ENCODE results near the gene PKIB.
"Not testable (repeated sequence)": the region's sequence is repeated elsewhere in the genome, so short reads cannot be mapped to it uniquely, and the experiment has no call there.

Gene PKIB

GRCh38 chr6:122609881-122610689, at the start of gene PKIB:
PKIB (plus strand) TSS chr6:122610405; CDS start chr6:122717795, 107,390 bp downstream.
- DNase-seq = peak; percentile 39

- no peak for DNase-seq
Observed at GRCh38 chr6:122563364-122564052, 46.7 kb upstream of the PKIB start.

- DNase-seq = no peak
Observed at GRCh38 chr6:122564230-122564629, 46.0 kb upstream of the PKIB start.

GRCh38 chr6:122565708-122566107, 44.5 kb upstream of the PKIB start:
- DNase-seq = no peak

DNA sequence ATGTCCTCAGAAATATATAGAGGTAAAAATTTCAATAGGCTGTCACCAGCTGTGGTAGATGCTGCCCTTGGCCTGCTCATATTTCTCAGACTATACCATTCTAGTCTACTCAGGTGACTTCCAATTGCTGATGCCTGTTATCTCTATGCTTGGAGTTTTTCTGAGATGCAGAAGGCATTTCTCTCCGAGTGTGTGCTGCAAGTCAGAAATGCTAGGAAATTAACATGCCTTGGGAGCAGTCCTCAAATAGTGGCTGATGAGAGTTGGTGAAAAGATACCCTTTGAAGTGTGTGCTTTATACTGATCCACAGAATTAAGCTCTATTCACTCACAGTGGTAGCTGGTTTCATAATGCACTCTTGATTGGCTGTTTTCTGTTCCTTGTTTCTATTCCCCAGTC, 43.2 kb upstream of the PKIB start:
- DNase-seq = no peak

DNA sequence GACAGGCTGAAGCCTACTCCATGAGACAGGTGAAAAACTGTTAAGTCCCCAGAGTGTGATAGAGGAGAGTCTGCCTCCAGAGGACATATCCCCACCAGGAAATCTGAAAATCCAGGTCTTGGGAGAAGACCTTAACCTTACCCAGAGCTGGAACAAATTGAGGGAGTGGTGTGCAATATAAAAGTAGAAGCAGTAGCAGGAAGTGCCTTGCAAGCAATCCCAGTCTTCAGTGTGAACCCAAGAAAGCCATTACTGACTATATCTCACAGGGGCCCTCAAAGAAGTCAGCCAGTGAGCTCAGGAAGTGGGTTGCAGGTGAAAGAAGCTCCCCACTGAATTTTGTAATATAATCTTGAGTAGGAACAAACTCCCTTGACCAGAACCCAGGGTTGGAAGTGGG, 41.9 kb upstream of the PKIB start:
- no peak for DNase-seq

DNA sequence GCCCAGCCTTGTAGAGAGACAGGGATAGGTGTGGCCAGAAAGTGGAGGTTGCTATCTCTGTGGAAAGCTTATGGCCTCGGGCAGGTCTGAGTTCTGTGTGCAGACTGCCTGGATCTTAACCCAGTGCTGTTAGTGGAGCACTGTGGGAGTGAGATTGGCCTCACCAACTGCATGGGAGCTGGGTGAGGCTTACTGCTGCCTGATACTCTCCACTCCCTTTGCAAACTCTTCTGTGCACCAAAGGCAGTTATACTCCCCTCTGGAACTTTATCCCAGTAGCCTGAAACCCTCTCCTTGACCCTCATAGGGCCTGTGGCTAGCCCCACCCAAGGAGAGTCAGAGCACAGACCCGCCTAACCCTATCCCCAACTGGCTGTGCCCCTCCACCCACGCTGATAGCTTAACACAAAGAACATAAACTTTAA, 41.4 kb upstream of the PKIB start:
- DNase-seq = no peak

GRCh38 chr6:122569230-122569771, 40.9 kb upstream of the PKIB start:
- no peak for DNase-seq

DNA sequence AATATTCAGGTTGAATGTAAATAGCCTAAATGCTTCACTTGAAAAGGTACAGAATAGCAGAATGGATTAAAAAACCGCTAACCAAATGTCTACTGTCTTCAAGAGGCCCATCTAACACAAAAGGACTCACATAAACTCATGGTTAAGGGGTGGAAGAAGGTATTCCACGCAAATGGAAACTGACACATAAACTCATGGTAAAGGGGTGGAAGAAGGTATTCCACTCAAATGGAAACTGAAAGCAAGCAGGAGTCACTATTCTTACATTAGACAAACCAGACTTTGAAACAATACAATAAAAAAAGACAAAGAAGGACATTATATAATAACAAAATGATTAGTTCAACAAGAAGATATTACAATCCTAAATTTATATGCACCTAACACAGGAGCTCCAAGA, 38.3 kb upstream of the PKIB start:
- no peak for DNase-seq

DNA sequence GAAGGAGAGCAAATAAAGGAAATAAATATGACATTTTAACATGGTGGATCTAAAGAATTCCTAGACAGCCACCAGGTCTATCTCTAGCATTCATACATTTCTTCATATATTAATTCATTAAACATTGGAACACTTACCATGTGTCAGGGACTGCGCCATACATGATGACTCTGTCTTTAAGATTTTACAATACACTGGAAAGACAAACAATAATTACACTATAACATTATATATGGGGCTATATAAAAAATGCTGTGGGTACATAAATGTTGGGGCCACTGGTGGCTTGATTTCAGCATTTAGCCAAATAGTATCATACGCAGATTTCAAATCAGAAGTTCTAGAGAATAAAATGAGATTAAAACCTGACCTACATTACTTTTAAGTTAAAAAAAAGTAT, 33.3 kb upstream of the PKIB start:
- no peak for DNase-seq

- no peak for DNase-seq
Observed at GRCh38 chr6:122578961-122579360, 31.2 kb upstream of the PKIB start.

DNA sequence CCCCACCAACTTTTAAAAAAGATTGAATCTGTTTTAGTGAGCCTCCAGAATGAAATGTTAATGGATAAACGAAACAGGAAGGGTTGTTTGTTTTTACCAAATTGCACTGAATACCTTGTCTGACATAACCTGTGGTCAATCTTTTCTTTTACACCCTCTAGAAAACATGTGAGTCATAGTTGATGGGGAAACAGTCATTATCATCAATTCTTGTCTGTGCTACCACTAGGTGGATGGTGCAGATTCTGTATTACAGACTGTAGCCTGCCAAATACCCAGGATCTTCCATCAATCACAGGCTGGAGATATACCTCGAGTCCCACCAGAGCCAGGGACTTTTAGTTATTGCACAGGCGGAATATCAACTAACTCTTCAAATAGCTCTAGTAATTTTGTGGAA, 29.5 kb upstream of the PKIB start:
- DNase-seq = no peak

GRCh38 chr6:122589115-122589514, 21.1 kb upstream of the PKIB start:
- no peak for DNase-seq

DNA sequence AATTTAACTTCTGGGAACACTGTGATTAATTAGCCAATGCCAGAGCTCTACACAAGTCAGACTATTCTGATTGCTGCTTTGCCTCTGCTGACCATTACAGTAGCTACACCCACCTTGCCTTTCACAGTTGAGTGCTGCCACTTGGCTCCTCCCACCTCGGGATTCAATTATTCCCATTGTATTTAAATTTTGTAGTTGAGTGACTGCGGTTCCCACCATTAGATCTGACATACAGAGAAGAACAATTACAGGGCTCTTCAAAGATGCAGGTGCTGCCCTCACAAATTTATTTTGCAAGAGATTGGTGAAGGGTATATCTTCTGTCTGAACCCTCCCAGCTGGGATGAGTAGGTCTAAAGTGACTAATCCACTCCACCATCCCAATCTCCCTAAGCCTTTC, 11.9 kb upstream of the PKIB start:
- DNase-seq = not testable (repeated sequence)

- DNase-seq = no peak
Observed at GRCh38 chr6:122604676-122605075, 5.5 kb upstream of the PKIB start.

DNA sequence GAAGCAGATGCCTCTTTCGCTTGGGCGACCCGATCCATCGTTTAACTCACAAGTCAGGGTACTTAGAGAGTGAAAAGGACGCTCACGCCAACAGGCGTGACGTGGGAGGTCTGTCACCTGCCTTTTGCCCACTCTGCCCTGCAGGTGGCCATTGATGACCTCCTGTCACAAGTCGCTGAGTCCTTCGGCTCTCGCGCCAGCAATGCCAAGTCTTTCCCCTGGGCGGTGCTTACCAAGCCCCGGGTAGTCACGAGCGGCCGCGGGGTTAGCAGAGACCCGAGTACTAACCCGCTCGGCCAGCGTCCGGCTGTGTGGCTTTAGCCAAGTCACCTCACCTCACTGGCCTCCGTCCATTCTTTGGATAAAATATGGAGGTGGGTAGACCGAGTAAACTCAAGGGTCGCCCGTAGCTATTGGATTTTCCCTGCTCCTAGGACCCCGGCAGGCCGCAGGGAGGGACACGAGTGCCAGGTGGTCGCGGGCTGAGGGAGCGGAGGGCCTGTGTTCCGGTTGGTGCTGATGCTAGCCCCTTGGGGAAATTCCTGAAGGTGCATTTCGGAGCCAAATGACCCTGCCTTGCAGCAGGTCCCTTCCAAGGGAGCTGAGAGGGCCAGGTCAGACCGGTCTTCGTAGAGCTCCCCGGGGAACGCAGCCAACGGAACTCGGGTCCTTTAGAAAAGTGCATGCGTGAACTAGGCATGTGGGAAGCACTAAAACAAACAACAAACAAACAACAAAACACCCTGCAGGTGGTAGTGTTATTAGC, 668 bp downstream of the PKIB start:
- no peak for DNase-seq

GRCh38 chr6:122612838-122613237, 2.6 kb downstream of the PKIB start:
- DNase-seq = no peak

- DNase-seq = no peak
Observed at GRCh38 chr6:122614303-122614702, 4.1 kb downstream of the PKIB start.

GRCh38 chr6:122615409-122615808, 5.2 kb downstream of the PKIB start:
- no peak for DNase-seq

GRCh38 chr6:122616877-122617276, 6.7 kb downstream of the PKIB start:
- DNase-seq = no peak

GRCh38 chr6:122619309-122619708, 9.1 kb downstream of the PKIB start:
- no peak for DNase-seq

GRCh38 chr6:122620428-122620827, 10.2 kb downstream of the PKIB start:
- no peak for DNase-seq

DNA sequence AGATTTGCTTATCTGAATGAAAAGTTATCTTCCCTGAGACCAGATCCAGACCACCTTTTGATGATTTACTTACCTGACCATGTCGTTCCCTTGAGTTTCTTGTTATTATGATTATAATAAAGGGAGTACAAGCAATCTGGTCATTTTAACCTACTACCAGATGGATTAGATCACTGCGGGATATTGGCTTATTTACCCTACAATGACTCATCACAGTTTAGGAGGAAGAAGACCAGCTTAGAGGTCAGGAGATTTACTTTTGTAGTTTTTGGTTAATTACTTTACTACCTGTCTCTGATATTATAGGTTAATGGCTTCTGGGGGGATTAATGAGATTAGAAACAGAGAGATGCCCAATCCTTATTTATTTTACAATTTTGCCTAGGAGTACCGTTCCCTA, 10.7 kb downstream of the PKIB start:
- no peak for DNase-seq
